ENCODE measurements around the gene UBE2L3.

- TF ChIP-seq, protein P1, sequence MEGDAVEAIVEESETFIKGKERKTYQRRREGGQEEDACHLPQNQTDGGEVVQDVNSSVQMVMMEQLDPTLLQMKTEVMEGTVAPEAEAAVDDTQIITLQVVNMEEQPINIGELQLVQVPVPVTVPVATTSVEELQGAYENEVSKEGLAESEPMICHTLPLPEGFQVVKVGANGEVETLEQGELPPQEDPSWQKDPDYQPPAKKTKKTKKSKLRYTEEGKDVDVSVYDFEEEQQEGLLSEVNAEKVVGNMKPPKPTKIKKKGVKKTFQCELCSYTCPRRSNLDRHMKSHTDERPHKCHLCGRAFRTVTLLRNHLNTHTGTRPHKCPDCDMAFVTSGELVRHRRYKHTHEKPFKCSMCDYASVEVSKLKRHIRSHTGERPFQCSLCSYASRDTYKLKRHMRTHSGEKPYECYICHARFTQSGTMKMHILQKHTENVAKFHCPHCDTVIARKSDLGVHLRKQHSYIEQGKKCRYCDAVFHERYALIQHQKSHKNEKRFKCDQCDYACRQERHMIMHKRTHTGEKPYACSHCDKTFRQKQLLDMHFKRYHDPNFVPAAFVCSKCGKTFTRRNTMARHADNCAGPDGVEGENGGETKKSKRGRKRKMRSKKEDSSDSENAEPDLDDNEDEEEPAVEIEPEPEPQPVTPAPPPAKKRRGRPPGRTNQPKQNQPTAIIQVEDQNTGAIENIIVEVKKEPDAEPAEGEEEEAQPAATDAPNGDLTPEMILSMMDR (IDR thresholded peaks at IDR 0.05), result no peak
- no peak for TF ChIP-seq EZH2 (IDR thresholded peaks at IDR 0.05; ENCODE audit: borderline replicate concordance, insufficient read depth, low read depth, low read length, poor library complexity, severe bottlenecking)
Measured at GRCh38 chr22:21622011-21622918, 54.8 kb downstream of the UBE2L3 start.
